Ishikawa (cell line): ENCODE data around the gene MUC4.

Experiments
- CEBPB ChIP-seq: IDR thresholded peaks from 2 replicates; pipeline ENCODE4 v1.6.1; 2012
- CREB1 ChIP-seq: IDR thresholded peaks from 2 replicates; pipeline ENCODE4 v1.6.1; 2012; ENCODE audit warnings: low read depth
- EGR1 ChIP-seq: IDR thresholded peaks from 2 replicates; pipeline ENCODE4 v1.6.1; 2012
- EP300 ChIP-seq: IDR thresholded peaks from 2 replicates; pipeline ENCODE4 v1.6.1; 2012; ENCODE audit warnings: borderline replicate concordance
- FOXM1 ChIP-seq: IDR thresholded peaks from 2 replicates; pipeline ENCODE4 v1.6.1; 2012; ENCODE audit warnings: low read depth, borderline replicate concordance
- NFIC ChIP-seq: IDR thresholded peaks from 2 replicates; pipeline ENCODE4 v1.6.1; 2012
- RAD21 ChIP-seq: IDR thresholded peaks from 2 replicates; pipeline ENCODE4 v1.6.1; 2012; ENCODE audit warnings: low read depth
- TAF1 ChIP-seq: IDR thresholded peaks from 2 replicates; pipeline ENCODE4 v1.6.1; 2012; ENCODE audit warnings: low read depth, mild to moderate bottlenecking
- TCF12 ChIP-seq: IDR thresholded peaks from 2 replicates; pipeline ENCODE4 v1.6.1; 2012; ENCODE audit warnings: low read depth
- TEAD4 ChIP-seq: IDR thresholded peaks from 2 replicates; pipeline ENCODE4 v1.6.1; 2012
- YY1 ChIP-seq: IDR thresholded peaks from 2 replicates; pipeline ENCODE4 v1.6.1; 2012; ENCODE audit warnings: low read depth
- ZBTB7A ChIP-seq: IDR thresholded peaks from 2 replicates; pipeline ENCODE4 v1.6.1; 2012; ENCODE audit warnings: low read depth
- TF ChIP-seq, protein P1 (sequence below): IDR thresholded peaks from 2 replicates; pipeline ENCODE4 v1.6.1; 2012
- TF ChIP-seq, protein P2 (sequence below): IDR thresholded peaks from 2 replicates; pipeline ENCODE4 v1.6.1; 2012
- TF ChIP-seq, protein P3 (sequence below): IDR thresholded peaks from 2 replicates; pipeline ENCODE4 v1.6.1; 2012; ENCODE audit warnings: low read depth, mild to moderate bottlenecking

MUC4 gene

DNA sequence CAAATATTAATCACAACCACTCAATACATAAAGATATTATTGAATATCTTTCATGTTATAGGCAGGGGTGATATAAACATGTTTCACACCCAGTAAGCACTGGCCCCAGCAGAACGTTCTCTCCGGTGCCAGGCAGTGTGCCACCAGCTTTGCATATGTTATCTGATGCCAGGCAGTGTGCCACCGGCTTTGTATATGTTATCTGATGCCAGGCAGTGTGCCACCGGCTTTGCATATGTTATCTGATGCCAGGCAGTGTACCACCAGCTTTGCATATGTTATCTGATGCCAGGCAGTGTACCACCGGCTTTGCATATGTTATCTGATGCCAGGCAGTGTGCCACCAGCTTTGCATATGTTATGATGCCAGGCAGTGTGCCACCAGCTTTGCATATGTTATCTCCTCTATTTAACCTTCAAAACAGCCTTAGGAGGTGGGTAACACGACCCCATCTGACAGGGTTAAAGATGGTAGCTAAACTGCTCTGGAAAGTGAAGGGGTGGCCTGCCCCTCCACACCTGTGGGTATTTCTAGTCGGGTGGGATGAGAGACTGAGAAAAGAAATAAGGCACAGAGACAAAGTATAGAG is 84.0 kb downstream of the MUC4 start:
- TF ChIP-seq FOXM1 = no peak
- no peak for TF ChIP-seq RAD21
- TF ChIP-seq TEAD4 = no peak
- TF ChIP-seq EGR1 = no peak
- TF ChIP-seq, protein P1, sequence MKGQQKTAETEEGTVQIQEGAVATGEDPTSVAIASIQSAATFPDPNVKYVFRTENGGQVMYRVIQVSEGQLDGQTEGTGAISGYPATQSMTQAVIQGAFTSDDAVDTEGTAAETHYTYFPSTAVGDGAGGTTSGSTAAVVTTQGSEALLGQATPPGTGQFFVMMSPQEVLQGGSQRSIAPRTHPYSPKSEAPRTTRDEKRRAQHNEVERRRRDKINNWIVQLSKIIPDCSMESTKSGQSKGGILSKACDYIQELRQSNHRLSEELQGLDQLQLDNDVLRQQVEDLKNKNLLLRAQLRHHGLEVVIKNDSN = no peak
- no peak for TF ChIP-seq TAF1
- no peak for TF ChIP-seq TCF12
- TF ChIP-seq CREB1 = no peak
- no peak for TF ChIP-seq YY1
- no peak for TF ChIP-seq EP300
- TF ChIP-seq CEBPB = no peak
- no peak for TF ChIP-seq ZBTB7A
- TF ChIP-seq, protein P2, sequence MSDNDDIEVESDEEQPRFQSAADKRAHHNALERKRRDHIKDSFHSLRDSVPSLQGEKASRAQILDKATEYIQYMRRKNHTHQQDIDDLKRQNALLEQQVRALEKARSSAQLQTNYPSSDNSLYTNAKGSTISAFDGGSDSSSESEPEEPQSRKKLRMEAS = no peak
- TF ChIP-seq, protein P3, sequence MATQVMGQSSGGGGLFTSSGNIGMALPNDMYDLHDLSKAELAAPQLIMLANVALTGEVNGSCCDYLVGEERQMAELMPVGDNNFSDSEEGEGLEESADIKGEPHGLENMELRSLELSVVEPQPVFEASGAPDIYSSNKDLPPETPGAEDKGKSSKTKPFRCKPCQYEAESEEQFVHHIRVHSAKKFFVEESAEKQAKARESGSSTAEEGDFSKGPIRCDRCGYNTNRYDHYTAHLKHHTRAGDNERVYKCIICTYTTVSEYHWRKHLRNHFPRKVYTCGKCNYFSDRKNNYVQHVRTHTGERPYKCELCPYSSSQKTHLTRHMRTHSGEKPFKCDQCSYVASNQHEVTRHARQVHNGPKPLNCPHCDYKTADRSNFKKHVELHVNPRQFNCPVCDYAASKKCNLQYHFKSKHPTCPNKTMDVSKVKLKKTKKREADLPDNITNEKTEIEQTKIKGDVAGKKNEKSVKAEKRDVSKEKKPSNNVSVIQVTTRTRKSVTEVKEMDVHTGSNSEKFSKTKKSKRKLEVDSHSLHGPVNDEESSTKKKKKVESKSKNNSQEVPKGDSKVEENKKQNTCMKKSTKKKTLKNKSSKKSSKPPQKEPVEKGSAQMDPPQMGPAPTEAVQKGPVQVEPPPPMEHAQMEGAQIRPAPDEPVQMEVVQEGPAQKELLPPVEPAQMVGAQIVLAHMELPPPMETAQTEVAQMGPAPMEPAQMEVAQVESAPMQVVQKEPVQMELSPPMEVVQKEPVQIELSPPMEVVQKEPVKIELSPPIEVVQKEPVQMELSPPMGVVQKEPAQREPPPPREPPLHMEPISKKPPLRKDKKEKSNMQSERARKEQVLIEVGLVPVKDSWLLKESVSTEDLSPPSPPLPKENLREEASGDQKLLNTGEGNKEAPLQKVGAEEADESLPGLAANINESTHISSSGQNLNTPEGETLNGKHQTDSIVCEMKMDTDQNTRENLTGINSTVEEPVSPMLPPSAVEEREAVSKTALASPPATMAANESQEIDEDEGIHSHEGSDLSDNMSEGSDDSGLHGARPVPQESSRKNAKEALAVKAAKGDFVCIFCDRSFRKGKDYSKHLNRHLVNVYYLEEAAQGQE = no peak
- TF ChIP-seq NFIC = no peak

DNA sequence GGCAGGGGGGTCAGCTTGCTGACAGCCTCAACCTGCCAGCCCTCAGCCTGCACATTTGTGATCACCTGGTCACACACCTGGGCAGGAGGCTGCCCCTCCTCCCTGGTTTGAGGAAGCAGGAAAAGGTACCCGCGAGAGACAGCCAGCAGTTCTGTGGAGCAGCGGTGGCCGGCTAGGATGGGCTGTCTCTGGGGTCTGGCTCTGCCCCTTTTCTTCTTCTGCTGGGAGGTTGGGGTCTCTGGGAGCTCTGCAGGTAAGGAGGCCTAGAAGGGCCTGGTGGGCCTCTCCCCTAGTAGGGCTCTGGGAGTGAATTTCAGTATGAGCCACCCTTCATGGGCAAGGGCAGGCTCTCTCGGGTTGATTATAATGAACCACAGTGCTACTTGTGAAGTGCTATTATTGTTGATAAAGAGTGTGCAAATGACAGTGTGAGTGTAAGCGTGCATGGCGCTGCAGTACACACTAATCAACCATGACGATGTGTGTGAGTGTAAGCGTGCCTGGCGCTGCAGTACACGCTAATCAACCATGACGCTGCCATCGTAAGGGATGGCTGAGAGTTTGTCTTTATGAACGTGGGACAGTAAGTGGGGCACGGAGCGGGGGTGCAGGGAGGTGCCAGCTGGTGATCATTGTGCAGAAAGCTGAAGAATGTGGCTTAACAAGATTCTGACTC is 90.8 kb downstream of the MUC4 start, which contains the start of gene MUC20:
Gene MUC20, plus strand, starts transcription at position 148 of the 676 bp plus-strand sequence. Its CDS starts 30 bp downstream, at position 178.
- TF ChIP-seq TCF12 (peak; percentile 36), ZBTB7A (0 out of 2 replicates have a peak, but pooled peaks have one; percentile 64), TAF1 (peak; percentile 36; the same call in 1 of the 2 replicates)
- TF ChIP-seq, protein P1 = peak; percentile 69
- TF ChIP-seq, protein P2 = peak; percentile 34; the same call in 1 of the 2 replicates

DNA sequence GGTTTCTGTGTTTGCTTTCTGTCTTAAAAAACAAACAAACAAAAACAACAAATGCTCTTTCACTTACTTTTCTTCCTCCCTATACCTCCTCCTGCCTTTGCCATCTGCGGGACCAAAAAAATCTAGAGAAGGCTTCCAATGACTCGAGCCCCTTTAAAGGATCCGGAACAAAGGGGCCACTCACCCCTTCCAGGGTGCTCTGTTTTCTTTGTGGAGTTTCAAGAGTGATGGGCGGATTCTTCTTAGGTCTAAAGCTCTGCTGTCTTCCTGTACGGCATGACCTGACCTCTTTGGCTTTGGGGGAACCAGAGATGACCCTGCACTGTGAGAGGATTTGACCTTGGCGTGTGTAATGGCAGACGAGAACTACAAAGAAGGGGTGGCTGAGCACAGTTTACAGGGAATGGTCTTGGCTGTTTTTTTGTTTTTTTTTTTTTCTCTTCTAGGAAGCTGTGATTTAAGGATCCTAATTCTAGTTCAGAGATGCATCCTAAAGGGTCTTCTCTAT is 93.2 kb downstream of the MUC4 start:
- no peak for TF ChIP-seq CEBPB
- no peak for TF ChIP-seq RAD21
- no peak for TF ChIP-seq ZBTB7A
- no peak for TF ChIP-seq CREB1
- TF ChIP-seq YY1 = no peak
- TF ChIP-seq NFIC = no peak
- TF ChIP-seq TEAD4 = no peak
- no peak for TF ChIP-seq TAF1
- TF ChIP-seq EGR1 = no peak
- TF ChIP-seq, protein P1 = no peak
- TF ChIP-seq FOXM1 = no peak
- TF ChIP-seq EP300 = no peak
- TF ChIP-seq, protein P3 = no peak
- TF ChIP-seq, protein P2 = no peak
- no peak for TF ChIP-seq TCF12

DNA sequence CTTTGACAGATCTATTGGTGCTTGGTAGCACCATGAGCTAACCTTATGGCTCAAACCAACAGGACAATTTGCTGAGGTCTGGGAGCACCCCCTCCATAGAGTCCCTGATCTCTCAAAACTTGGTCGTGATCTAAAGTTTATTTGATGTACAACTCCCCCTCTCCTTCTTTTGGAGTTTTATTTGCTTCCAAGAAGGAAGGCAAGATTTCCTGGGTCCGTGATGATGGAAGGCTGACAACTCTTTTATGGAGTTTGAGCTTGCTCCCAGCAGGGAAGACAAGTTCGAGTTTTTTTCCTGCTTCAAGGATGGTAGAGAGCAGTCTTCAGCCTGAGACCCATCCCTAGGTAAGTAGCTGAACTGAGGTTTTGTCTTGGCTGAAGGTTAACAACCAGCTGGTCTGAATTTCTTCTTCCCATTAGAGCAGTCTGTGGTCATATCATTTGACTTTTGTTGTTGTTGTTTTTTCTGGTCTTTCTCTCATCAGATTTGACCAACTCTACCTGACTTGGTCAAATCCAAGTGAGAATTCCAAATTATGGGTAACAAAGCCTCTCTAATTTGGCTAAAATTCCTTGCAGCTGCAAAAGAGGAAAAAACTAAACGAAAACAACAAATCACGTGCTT is 93.8 kb downstream of the MUC4 start:
- TF ChIP-seq FOXM1 = no peak
- no peak for TF ChIP-seq NFIC

DNA sequence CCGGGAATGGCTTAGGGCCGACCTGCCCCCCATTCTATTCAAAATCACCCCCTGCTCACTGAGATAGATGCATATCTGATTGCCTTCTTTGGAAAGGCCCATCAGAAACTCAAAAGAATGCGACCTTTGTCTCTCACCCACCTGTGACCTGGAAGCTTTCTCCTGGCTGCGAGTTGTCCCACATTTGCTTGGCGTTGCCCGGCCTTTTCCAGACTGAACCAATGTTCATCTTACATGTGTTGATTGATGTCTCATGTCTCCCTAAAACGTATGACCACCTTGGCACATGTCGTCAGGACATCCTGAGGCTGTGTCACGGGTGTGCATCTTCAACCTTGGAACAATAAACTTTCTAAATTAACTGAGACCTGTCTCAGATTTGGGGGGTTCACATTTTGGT is 94.3 kb downstream of the MUC4 start:
- TF ChIP-seq, protein P1 = no peak
- TF ChIP-seq EP300 = no peak
